H1 (cell line): Measurements from ENCODE around the gene ASPHD2. TPM values are rescaled to one million over a fixed set of nuclear protein-coding genes. Genes with fewer than 3 reads are reported as not detected.

Experiments
- ATF2 ChIP-seq: IDR thresholded peaks from 2 replicates; pipeline ENCODE4 v1.6.1; 2012; ENCODE audit warnings: low read length, inconsistent platforms
- BACH1 ChIP-seq: IDR thresholded peaks from 2 replicates; pipeline ENCODE4 v1.6.1; 2012; ENCODE audit warnings: low read length, improper control_type of control experiment
- BCL11A ChIP-seq, 2 experiments: IDR thresholded peaks; one replicate each; pipeline ENCODE4 v1.6.1; 2011; ENCODE audit warnings: low read depth in 2 of 2, low read length in 2 of 2, mild to moderate bottlenecking in 2 of 2
- CREB1 ChIP-seq: IDR thresholded peaks from 2 replicates; pipeline ENCODE4 v1.6.1; 2012; ENCODE audit warnings: inconsistent platforms
- GABPA ChIP-seq: IDR thresholded peaks from 2 replicates; pipeline ENCODE4 v1.6.1; 2011; ENCODE audit warnings: mild to moderate bottlenecking, low read length, moderate library complexity, borderline replicate concordance; ENCODE audit not compliant: insufficient read depth
- HDAC2 ChIP-seq, 2 experiments: fragments of 300-600 bp in 1 of 2; sonication (generic) in 1 of 2; IDR thresholded peaks; 2 replicates each; pipeline ENCODE4 v1.6.1; 2011 to 2012; ENCODE audit warnings: low read depth in 2 of 2, low read length in 2 of 2, mild to moderate bottlenecking in 2 of 2, moderate library complexity in 2 of 2, borderline replicate concordance in 1 of 2, inconsistent platforms in 1 of 2
- HDAC6 ChIP-seq: IDR thresholded peaks from one replicate; pipeline ENCODE4 v1.7.1; 2012; ENCODE audit warnings: low read depth, mild to moderate bottlenecking, inconsistent platforms, low read length, moderate library complexity
- JUN ChIP-seq: IDR thresholded peaks from 2 replicates; pipeline ENCODE4 v1.6.1; 2011; ENCODE audit warnings: low read depth, mild to moderate bottlenecking, improper control_type of control experiment, low read length
- JUND ChIP-seq: IDR thresholded peaks from 2 replicates; pipeline ENCODE4 v1.6.1; 2011; ENCODE audit warnings: mild to moderate bottlenecking, improper control_type of control experiment, low read length
- KDM1A ChIP-seq: fragments of 200-600, 300-600 bp; sonication (generic); IDR thresholded peaks from 2 replicates; pipeline ENCODE4 v1.7.1; 2016; ENCODE audit warnings: mild to moderate bottlenecking, low read length, borderline replicate concordance
- KDM4A ChIP-seq: IDR thresholded peaks from one replicate; pipeline ENCODE4 v1.7.1; 2012; ENCODE audit warnings: low read depth, mild to moderate bottlenecking, moderate library complexity, low read length, inconsistent platforms; ENCODE audit not compliant: severe bottlenecking
- MAX ChIP-seq: IDR thresholded peaks from 2 replicates; pipeline ENCODE4 v1.6.1; 2012; ENCODE audit warnings: inconsistent platforms
- SAP30 ChIP-seq: fragments of 300-600 bp; sonication (generic); IDR thresholded peaks from 2 replicates; pipeline ENCODE4 v1.7.1; 2012; ENCODE audit warnings: low read length, moderate library complexity, mild to moderate bottlenecking, inconsistent platforms; ENCODE audit not compliant: insufficient read depth, insufficient replicate concordance
- SIN3A ChIP-seq, 2 experiments: IDR thresholded peaks in 1 of 2; conservative IDR thresholded peaks in 1 of 2; 2 replicates each; pipeline ENCODE4 v1.6.1; 2011 to 2012; ENCODE audit warnings: low read length in 2 of 2, improper control_type of control experiment in 1 of 2, low read depth in 1 of 2, mild to moderate bottlenecking in 1 of 2
- SIX5 ChIP-seq: IDR thresholded peaks from 2 replicates; pipeline ENCODE4 v1.6.1; 2011; ENCODE audit warnings: mild to moderate bottlenecking, low read depth, low read length
- SP1 ChIP-seq: IDR thresholded peaks from 2 replicates; pipeline ENCODE4 v1.6.1; 2011; ENCODE audit warnings: low read depth, low read length
- SUZ12 ChIP-seq: fragments of 200-600 bp; sonication (generic); IDR thresholded peaks from 2 replicates; pipeline ENCODE4 v1.6.1; 2012; ENCODE audit warnings: mild to moderate bottlenecking, inconsistent platforms, low read length, moderate library complexity, mixed read lengths
- polyA plus RNA-seq, 7 experiments: library from polyadenylated mRNA; depleted of rRNA in 3 of 7; stranded (reverse) in 5 of 7; unstranded in 2 of 7; fragments of >200 nt in 5 of 7; fragments of 200-250 nt in 2 of 7; gene quantifications; 1 replicate in 5 of 7; 2 replicates in 1 of 7; 4 replicates in 1 of 7; pipeline versions ENCODE4 v1.2.1 to v1.2.3, GENCODE V29; 2011 to 2013; ENCODE audit warnings: missing spikeins in 2 of 7, mixed read lengths in 2 of 7
- total RNA-seq: library from RNA; stranded (reverse); fragmentation: NEBNext Ultra II Directional; extraction: Animal tissue kit (Norgen Biotek cat#: 25700); gene quantifications from 2 replicates; pipeline ENCODE4 v1.2.1, GENCODE V29; 2021
- TF ChIP-seq, protein P1 (sequence below), 3 experiments: IDR thresholded peaks; 1 replicate in 2 of 3; 2 replicates in 1 of 3; pipeline versions ENCODE4 v1.5.1 to v1.6.1; 2011; ENCODE audit warnings: low read length in 3 of 3, mild to moderate bottlenecking in 3 of 3, inconsistent platforms in 2 of 3, low read depth in 1 of 3, moderate library complexity in 1 of 3; ENCODE audit not compliant: insufficient read depth in 1 of 3; ENCODE audit errors: control extremely low read depth in 1 of 3

The ASPHD2 gene
- total and polyA plus RNA-seq, 2 of the 8 experiments (the other 6 are each of a cell fraction or from before 2014, with no cell fraction given) = 7.2 to 11.0 TPM

GRCh38 chr22:26483439-26484359 lies 54.6 kb downstream of the ASPHD2 start, which contains the start of the genes HPS4 and SRRD (continued):
- TF ChIP-seq, protein P1, sequence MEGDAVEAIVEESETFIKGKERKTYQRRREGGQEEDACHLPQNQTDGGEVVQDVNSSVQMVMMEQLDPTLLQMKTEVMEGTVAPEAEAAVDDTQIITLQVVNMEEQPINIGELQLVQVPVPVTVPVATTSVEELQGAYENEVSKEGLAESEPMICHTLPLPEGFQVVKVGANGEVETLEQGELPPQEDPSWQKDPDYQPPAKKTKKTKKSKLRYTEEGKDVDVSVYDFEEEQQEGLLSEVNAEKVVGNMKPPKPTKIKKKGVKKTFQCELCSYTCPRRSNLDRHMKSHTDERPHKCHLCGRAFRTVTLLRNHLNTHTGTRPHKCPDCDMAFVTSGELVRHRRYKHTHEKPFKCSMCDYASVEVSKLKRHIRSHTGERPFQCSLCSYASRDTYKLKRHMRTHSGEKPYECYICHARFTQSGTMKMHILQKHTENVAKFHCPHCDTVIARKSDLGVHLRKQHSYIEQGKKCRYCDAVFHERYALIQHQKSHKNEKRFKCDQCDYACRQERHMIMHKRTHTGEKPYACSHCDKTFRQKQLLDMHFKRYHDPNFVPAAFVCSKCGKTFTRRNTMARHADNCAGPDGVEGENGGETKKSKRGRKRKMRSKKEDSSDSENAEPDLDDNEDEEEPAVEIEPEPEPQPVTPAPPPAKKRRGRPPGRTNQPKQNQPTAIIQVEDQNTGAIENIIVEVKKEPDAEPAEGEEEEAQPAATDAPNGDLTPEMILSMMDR (IDR thresholded peaks at IDR 0.05; ENCODE audit: control extremely low read depth in 1 of 3, insufficient read depth in 1 of 3, low read depth in 1 of 3, low read length in 3 of 3) = no peak
- TF ChIP-seq JUND = peak; percentile 69; the same call in 1 of the 2 replicates
- TF ChIP-seq SIN3A (conservative IDR thresholded peaks at IDR 0.05 in 1 of 2, IDR thresholded peaks at IDR 0.05 in 1 of 2; ENCODE audit: low read depth in 1 of 2, low read length in 2 of 2) = peak; percentile 85 to 93; a peak in 3 of 4 replicates
- peak; percentile 59; the same call in 1 of the 2 replicates for TF ChIP-seq SP1
- TF ChIP-seq KDM4A = peak; percentile 100
- no peak for TF ChIP-seq BCL11A (IDR thresholded peaks at IDR 0.05; ENCODE audit: low read depth in 2 of 2, low read length in 2 of 2)
- TF ChIP-seq CREB1 = peak; percentile 99
- no peak for TF ChIP-seq HDAC6
- TF ChIP-seq ATF2 = peak; percentile 63; the same call in 1 of the 2 replicates
- TF ChIP-seq KDM1A = peak; percentile 100
- TF ChIP-seq SIX5 = no peak
- TF ChIP-seq SUZ12 = no peak
- no peak for TF ChIP-seq JUN
- peak; percentile 87 for TF ChIP-seq MAX
- no peak for TF ChIP-seq BACH1
- no peak for TF ChIP-seq SAP30
- TF ChIP-seq GABPA = no peak
- TF ChIP-seq HDAC2 (IDR thresholded peaks at IDR 0.05; ENCODE audit: borderline replicate concordance in 1 of 2, low read depth in 2 of 2, low read length in 2 of 2) = peak in 1 of 2 experiments; percentile 94; a peak in 1 of 4 replicates
